SK-N-SH (cell line): Measurements from ENCODE around the gene LMAN2. TPM values are rescaled to one million over a fixed set of nuclear protein-coding genes. Genes with fewer than 3 reads are reported as not detected.

ENCODE experiments used
- CTCF ChIA-PET: fragments of 300-600, 350-600 bp; formaldehyde crosslinking; extraction: SDS; loops from one replicate; lab custom pipeline; 2021; lab: Yijun Ruan, JAX
- POLR2A ChIA-PET: fragments of 350-600 bp; sonication (Branson Sonifier 250); formaldehyde crosslinking; extraction: SDS; loops from one replicate; lab custom pipeline; 2020; ENCODE audit warnings: antibody characterized with exemption, inconsistent platforms; lab: Yijun Ruan, JAX
- DNase-seq: peaks from one replicate; pipeline ENCODE4 v3.0.0; 2012
- H2AFZ ChIP-seq: fragments of 200-600 bp; sonication (generic); 2 replicates; pipeline ENCODE4 v1.8.1; 2016; ENCODE audit warnings: antibody characterized with exemption, mild to moderate bottlenecking, low read depth
- H3F3A ChIP-seq: fragments of 200-600 bp; sonication (generic); replicated peaks from 2 replicates; pipeline ENCODE3; 2016; ENCODE audit warnings: antibody characterized with exemption, mild to moderate bottlenecking; ENCODE audit not compliant: insufficient read depth
- H3K27ac ChIP-seq, 2 experiments: fragments of 200-500 bp in 1 of 2; fragments of 200-600 bp in 1 of 2; sonication (Bioruptor generic) in 1 of 2; sonication (generic), shearing (Covaris generic) in 1 of 2; 2 replicates each; pipeline versions ENCODE4 v1.5.1 to v1.6.1; 2014 to 2016; ENCODE audit warnings: low read depth in 2 of 2, inconsistent platforms in 1 of 2, low read length in 1 of 2, mild to moderate bottlenecking in 1 of 2, mixed read lengths in 1 of 2
- H3K27me3 ChIP-seq: fragments of 200-600 bp; sonication (generic), shearing (Covaris generic); 2 replicates; pipeline ENCODE4 v1.6.1; 2016; ENCODE audit warnings: mixed run types; ENCODE audit not compliant: insufficient read depth
- H3K36me3 ChIP-seq, 2 experiments: fragments of 200-500 bp in 1 of 2; fragments of 200-600 bp in 1 of 2; sonication (Bioruptor generic) in 1 of 2; sonication (generic) in 1 of 2; replicated peaks in 1 of 2; 2 replicates each; pipeline versions ENCODE3 to v1.5.1; 2014 to 2016; ENCODE audit warnings: low read length in 1 of 2, mild to moderate bottlenecking in 1 of 2; ENCODE audit not compliant: insufficient read depth in 2 of 2, control insufficient read depth in 1 of 2
- H3K4me1 ChIP-seq, 2 experiments: fragments of 200-500 bp in 1 of 2; fragments of 200-600 bp in 1 of 2; sonication (Bioruptor generic) in 1 of 2; sonication (generic), shearing (Covaris generic) in 1 of 2; 2 replicates each; pipeline versions ENCODE4 v1.5.1 to v1.6.1; 2014 to 2016; ENCODE audit warnings: low read depth in 1 of 2, low read length in 1 of 2, mixed run types in 1 of 2; ENCODE audit not compliant: insufficient read depth in 2 of 2, control insufficient read depth in 1 of 2
- H3K4me2 ChIP-seq: fragments of 200-600 bp; sonication (generic), shearing (Covaris generic); 2 replicates; pipeline ENCODE4 v1.6.1; 2017; ENCODE audit warnings: mixed run types
- H3K4me3 ChIP-seq, 2 experiments: fragments of 200-500 bp in 1 of 2; fragments of 200-600 bp in 1 of 2; sonication (Bioruptor generic) in 1 of 2; sonication (generic), shearing (Covaris generic) in 1 of 2; 2 replicates each; pipeline versions ENCODE4 v1.5.1 to v1.8.1; 2014 to 2016; ENCODE audit warnings: low read depth in 2 of 2, inconsistent platforms in 1 of 2, low read length in 1 of 2, mild to moderate bottlenecking in 1 of 2, mixed read lengths in 1 of 2, moderate library complexity in 1 of 2
- H3K79me2 ChIP-seq: fragments of 200-600 bp; sonication (generic); 2 replicates; pipeline ENCODE4 v1.8.1; 2017; ENCODE audit warnings: mild to moderate bottlenecking; ENCODE audit not compliant: insufficient read depth
- H3K9ac ChIP-seq: fragments of 200-600 bp; sonication (generic); 2 replicates; pipeline ENCODE4 v1.6.1; 2017; ENCODE audit warnings: mixed run types
- H3K9me2 ChIP-seq: fragments of 200-600 bp; sonication (generic); 2 replicates; pipeline ENCODE4 v1.6.1; 2017; ENCODE audit warnings: mixed run types
- H3K9me3 ChIP-seq: fragments of 200-600 bp; sonication (generic); 2 replicates; pipeline ENCODE4 v1.6.1; 2017; ENCODE audit warnings: mixed run types, mild to moderate bottlenecking, moderate library complexity
- H4K20me1 ChIP-seq: fragments of 200-600 bp; sonication (generic); 2 replicates; pipeline ENCODE4 v1.6.1; 2017; ENCODE audit warnings: mild to moderate bottlenecking, mixed run types; ENCODE audit not compliant: insufficient read depth
- EZH2phosphoT487 ChIP-seq: fragments of 200-600 bp; sonication (generic); IDR thresholded peaks from 2 replicates; pipeline ENCODE4 v1.6.1; 2017; ENCODE audit warnings: low read depth, mixed run types, mild to moderate bottlenecking, antibody characterized with exemption, moderate library complexity, borderline replicate concordance
- FOSL2 ChIP-seq: IDR thresholded peaks from 2 replicates; pipeline ENCODE4 v1.4.0; 2012; ENCODE audit warnings: low read depth, mild to moderate bottlenecking, moderate library complexity, borderline replicate concordance
- GABPA ChIP-seq: IDR thresholded peaks from 2 replicates; pipeline ENCODE4 v1.4.0; 2012; ENCODE audit warnings: low read depth, mild to moderate bottlenecking
- JUND ChIP-seq: IDR thresholded peaks from 2 replicates; pipeline ENCODE4 v1.4.0; 2012
- MEF2A ChIP-seq: IDR thresholded peaks from 2 replicates; pipeline ENCODE4 v1.4.0; 2012; ENCODE audit warnings: low read depth, borderline replicate concordance
- NRF1 ChIP-seq: IDR thresholded peaks from 2 replicates; pipeline ENCODE4 v1.6.1; 2012; ENCODE audit warnings: low read depth, mild to moderate bottlenecking, low read length
- RCOR1 ChIP-seq: fragments of 150-350 bp; IDR thresholded peaks from 2 replicates; pipeline ENCODE4 v1.6.1; 2017; ENCODE audit warnings: antibody characterized with exemption, low read length
- RXRA ChIP-seq: IDR thresholded peaks from 2 replicates; pipeline ENCODE4 v1.4.0; 2012; ENCODE audit warnings: low read depth, mild to moderate bottlenecking, borderline replicate concordance
- SMC3 ChIP-seq: IDR thresholded peaks from 2 replicates; pipeline ENCODE4 v1.6.1; 2012; ENCODE audit warnings: low read depth, low read length, improper control_type of control experiment
- TAF1 ChIP-seq: IDR thresholded peaks from 2 replicates; pipeline ENCODE4 v1.6.1; 2012; ENCODE audit warnings: low read depth, mild to moderate bottlenecking, low read length, moderate library complexity, borderline replicate concordance
- YY1 ChIP-seq: IDR thresholded peaks from 2 replicates; pipeline ENCODE4 v1.4.0; 2012; ENCODE audit warnings: low read depth, mild to moderate bottlenecking
- WGBS: methylation state at CpG from one replicate; pipeline ENCODE4 v1.1.6; 2017; ENCODE audit warnings: low lambda C conversion rate; 5-methylcytosine and 5-hydroxymethylcytosine counted together
- polyA plus RNA-seq, 3 experiments: library from polyadenylated mRNA; depleted of rRNA; stranded (reverse); fragments of >200 nt; gene quantifications; 2 replicates each; pipeline ENCODE4 v1.2.3, GENCODE V29; 2012
- TF ChIP-seq, protein P1 (sequence below): IDR thresholded peaks from 2 replicates; pipeline ENCODE4 v1.4.0; 2012; ENCODE audit warnings: low read depth
- TF ChIP-seq, protein P2 (sequence below): IDR thresholded peaks from 2 replicates; pipeline ENCODE4; 2012
- TF ChIP-seq, protein P3 (sequence below): fragments of 150-350 bp; IDR thresholded peaks from 2 replicates; pipeline ENCODE4 v1.6.1; 2016; ENCODE audit warnings: mild to moderate bottlenecking, low read depth, low read length
- TF ChIP-seq, protein P4 (sequence below): IDR thresholded peaks from 2 replicates; pipeline ENCODE4 v1.4.0; 2012; ENCODE audit warnings: low read depth, borderline replicate concordance
- TF ChIP-seq, protein P5 (sequence below): fragments of 150-350 bp; IDR thresholded peaks from 2 replicates; pipeline ENCODE4 v1.6.1; 2017; ENCODE audit warnings: antibody characterized with exemption, low read length, low read depth, borderline replicate concordance

The LMAN2 gene
- polyA plus RNA-seq, 1 of the 3 experiments (the other 2 are of a cell fraction), result 500 TPM

DNA sequence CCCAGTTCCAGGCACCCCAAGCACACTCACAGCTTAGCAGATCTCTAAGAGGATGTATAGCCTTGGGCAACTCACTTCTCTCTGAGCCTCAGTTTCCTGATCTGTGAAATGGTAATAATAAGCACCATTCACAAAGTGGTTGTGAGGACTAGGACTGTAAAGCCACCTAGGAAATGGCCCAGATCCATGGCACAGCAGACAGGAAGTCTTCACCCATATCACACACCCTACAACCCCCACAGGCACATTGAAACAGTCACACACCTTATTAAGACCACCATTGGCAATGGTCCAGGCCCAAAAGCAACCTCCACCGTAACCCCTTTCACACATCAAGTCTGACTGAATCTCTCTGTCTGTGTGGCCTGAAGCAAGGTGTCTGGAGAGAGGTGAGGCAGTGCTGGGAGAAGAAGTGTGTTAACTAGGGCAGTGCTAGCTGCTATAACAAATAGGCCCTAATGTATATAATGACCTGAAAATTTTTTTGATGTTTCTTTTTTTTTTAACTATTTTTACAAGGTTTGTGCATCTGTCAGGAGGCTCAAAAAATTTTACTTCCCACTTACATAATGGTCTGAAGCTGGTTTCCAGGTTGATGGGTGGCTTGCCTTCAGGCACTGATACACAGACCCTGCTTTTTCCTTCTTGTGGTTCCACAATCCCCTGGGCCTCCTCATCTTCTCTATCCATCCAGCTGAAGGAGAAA is 3.8 kb upstream of the LMAN2 start:
- Histone ChIP-seq H3K79me2 (peaks cover 12% of the 10 kb centered on the region), H3K9me3 (no peaks in the 10 kb centered on the region), H4K20me1 (no peaks in the 10 kb centered on the region), H3K4me3 (no peak overlapping the region), H3K9ac (no peak overlapping the region), H3K36me3 (no peaks in the 10 kb centered on the region), H3K4me1 (peaks cover 0 to 17% of the 10 kb centered on the region in 2 experiments; a peak in 2 of 4 replicates), H2AFZ (no peak overlapping the region), H3K4me2 (no peak overlapping the region), H3K27ac (no peak overlapping the region), H3K9me2 (no peaks in the 10 kb centered on the region), H3F3A (no peaks in the 10 kb centered on the region), H3K27me3 (no peaks in the 10 kb centered on the region)
- TF ChIP-seq, protein P1, sequence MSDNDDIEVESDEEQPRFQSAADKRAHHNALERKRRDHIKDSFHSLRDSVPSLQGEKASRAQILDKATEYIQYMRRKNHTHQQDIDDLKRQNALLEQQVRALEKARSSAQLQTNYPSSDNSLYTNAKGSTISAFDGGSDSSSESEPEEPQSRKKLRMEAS, result no peak
- TF ChIP-seq RXRA (no peak), YY1 (no peak), TAF1 (no peak), FOSL2 (no peak)
- 47% methylated on average over 1 of the region's 1 CpG for WGBS
- DNase-seq, result no peak
- CTCF ChIA-PET, result interaction anchor here (1.1 to 3.3 kb wide), 4 partner anchors 11 to 38 kb away, joined by 3 to 14 read pairs (median 6); no protein-coding TSS in a partner anchor
- POLR2A ChIA-PET, result no interaction called here

DNA sequence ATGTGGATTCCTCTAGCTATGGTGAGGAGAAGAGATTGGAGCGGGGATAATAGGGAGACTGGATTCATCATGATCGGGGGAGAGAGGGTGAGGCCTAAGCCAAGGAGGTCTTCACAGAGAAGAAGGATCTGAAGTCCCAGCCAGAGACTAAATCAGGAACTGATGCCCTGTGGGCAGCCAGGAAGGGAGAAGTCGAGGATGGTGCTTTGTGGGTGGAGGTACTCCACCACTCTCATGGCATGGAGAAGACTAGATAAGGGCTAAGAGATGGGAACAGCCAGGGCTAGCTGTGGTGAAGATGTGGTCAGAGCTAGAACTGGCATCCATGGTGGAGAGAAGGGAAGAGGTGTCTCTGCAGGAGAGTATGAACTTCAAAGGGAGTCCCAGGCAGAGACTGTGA is 3.2 kb upstream of the LMAN2 start:
- H3K79me2 ChIP-seq, result peaks cover 18% of the 10 kb centered on the region
- peaks cover 0 to 23% of the 10 kb centered on the region in 2 experiments; a peak in 2 of 4 replicates for H3K4me1 ChIP-seq
- no peak for TF ChIP-seq RCOR1
- TF ChIP-seq GABPA, result no peak
- no peak for TF ChIP-seq SMC3
- TF ChIP-seq, protein P2, sequence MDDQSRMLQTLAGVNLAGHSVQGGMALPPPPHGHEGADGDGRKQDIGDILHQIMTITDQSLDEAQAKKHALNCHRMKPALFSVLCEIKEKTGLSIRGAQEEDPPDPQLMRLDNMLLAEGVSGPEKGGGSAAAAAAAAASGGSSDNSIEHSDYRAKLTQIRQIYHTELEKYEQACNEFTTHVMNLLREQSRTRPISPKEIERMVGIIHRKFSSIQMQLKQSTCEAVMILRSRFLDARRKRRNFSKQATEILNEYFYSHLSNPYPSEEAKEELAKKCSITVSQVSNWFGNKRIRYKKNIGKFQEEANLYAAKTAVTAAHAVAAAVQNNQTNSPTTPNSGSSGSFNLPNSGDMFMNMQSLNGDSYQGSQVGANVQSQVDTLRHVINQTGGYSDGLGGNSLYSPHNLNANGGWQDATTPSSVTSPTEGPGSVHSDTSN, result no peak
- no peak for TF ChIP-seq NRF1
- TF ChIP-seq MEF2A, result no peak
- TF ChIP-seq, protein P3, sequence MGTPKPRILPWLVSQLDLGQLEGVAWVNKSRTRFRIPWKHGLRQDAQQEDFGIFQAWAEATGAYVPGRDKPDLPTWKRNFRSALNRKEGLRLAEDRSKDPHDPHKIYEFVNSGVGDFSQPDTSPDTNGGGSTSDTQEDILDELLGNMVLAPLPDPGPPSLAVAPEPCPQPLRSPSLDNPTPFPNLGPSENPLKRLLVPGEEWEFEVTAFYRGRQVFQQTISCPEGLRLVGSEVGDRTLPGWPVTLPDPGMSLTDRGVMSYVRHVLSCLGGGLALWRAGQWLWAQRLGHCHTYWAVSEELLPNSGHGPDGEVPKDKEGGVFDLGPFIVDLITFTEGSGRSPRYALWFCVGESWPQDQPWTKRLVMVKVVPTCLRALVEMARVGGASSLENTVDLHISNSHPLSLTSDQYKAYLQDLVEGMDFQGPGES, result no peak
- no peak for TF ChIP-seq EZH2phosphoT487
- TF ChIP-seq YY1, result no peak
- TF ChIP-seq, protein P4, sequence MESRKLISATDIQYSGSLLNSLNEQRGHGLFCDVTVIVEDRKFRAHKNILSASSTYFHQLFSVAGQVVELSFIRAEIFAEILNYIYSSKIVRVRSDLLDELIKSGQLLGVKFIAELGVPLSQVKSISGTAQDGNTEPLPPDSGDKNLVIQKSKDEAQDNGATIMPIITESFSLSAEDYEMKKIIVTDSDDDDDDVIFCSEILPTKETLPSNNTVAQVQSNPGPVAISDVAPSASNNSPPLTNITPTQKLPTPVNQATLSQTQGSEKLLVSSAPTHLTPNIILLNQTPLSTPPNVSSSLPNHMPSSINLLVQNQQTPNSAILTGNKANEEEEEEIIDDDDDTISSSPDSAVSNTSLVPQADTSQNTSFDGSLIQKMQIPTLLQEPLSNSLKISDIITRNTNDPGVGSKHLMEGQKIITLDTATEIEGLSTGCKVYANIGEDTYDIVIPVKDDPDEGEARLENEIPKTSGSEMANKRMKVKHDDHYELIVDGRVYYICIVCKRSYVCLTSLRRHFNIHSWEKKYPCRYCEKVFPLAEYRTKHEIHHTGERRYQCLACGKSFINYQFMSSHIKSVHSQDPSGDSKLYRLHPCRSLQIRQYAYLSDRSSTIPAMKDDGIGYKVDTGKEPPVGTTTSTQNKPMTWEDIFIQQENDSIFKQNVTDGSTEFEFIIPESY, result no peak
- no peak for TF ChIP-seq FOSL2
- TF ChIP-seq, protein P5, sequence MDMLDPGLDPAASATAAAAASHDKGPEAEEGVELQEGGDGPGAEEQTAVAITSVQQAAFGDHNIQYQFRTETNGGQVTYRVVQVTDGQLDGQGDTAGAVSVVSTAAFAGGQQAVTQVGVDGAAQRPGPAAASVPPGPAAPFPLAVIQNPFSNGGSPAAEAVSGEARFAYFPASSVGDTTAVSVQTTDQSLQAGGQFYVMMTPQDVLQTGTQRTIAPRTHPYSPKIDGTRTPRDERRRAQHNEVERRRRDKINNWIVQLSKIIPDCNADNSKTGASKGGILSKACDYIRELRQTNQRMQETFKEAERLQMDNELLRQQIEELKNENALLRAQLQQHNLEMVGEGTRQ, result no peak
- no peak for TF ChIP-seq JUND
- no peak for TF ChIP-seq RXRA
- TF ChIP-seq, all 33 proteins: peak for 0
- Histone ChIP-seq H3K27me3 (no peaks in the 10 kb centered on the region), H3K9me2 (no peaks in the 10 kb centered on the region), H2AFZ (no peak overlapping the region), H4K20me1 (no peaks in the 10 kb centered on the region), H3K36me3 (peaks cover 0 to under 1% of the 10 kb centered on the region in 2 experiments), H3K4me2 (no peak overlapping the region), H3K9ac (no peak overlapping the region), H3F3A (no peaks in the 10 kb centered on the region), H3K4me3 (no peak overlapping the region), H3K9me3 (no peaks in the 10 kb centered on the region), H3K27ac (no peak overlapping the region)
- 65% methylated on average over 3 of the region's 3 CpGs for WGBS
- ChIA-PET POLR2A (no interaction called here), CTCF (interaction anchor here (1.1 to 3.3 kb wide), 2 partner anchors 15 to 36 kb away, joined by 3 to 14 read pairs; no protein-coding TSS in a partner anchor)
- no peak for DNase-seq
